IPS DF 6.9 (cell line): ENCODE data around the gene RPL28.
"Not testable (repeated sequence)": the region's sequence is repeated elsewhere in the genome, so short reads cannot be mapped to it uniquely, and the experiment has no call there.

ENCODE experiments used
- DNase-seq: peaks from one replicate; pipeline ENCODE4 v3.0.0-alpha.2; 2013; ENCODE audit warnings: low read depth, low spot score
- H3K27ac ChIP-seq: one replicate; pipeline ENCODE4 v1.5.1; 2013; ENCODE audit warnings: low read length, control low read depth
- H3K27me3 ChIP-seq: 2 replicates; pipeline ENCODE4 v1.6.1; 2013; ENCODE audit warnings: mild to moderate bottlenecking, low read length; ENCODE audit not compliant: control insufficient read depth, insufficient read depth
- H3K36me3 ChIP-seq: 2 replicates; pipeline ENCODE4 v1.6.1; 2013; ENCODE audit warnings: low read length; ENCODE audit not compliant: control insufficient read depth, insufficient read depth
- H3K4me1 ChIP-seq: 2 replicates; pipeline ENCODE4 v1.6.1; 2013; ENCODE audit warnings: low read length; ENCODE audit not compliant: control insufficient read depth, insufficient read depth
- H3K4me3 ChIP-seq: 2 replicates; pipeline ENCODE4 v1.5.1; 2013; ENCODE audit warnings: mild to moderate bottlenecking, low read length
- H3K9me3 ChIP-seq: 2 replicates; pipeline ENCODE4 v1.6.1; 2013; ENCODE audit warnings: low read length, inconsistent platforms; ENCODE audit not compliant: control insufficient read depth, insufficient read depth
- WGBS: extraction: QIAGEN DNeasy Blood & Tissue Kit; methylation state at CpG from one replicate; pipeline ENCODE4 v1.1.7; 2013; ENCODE audit warnings: mixed read lengths, missing lambda C conversion rate; ENCODE audit not compliant: insufficient read length, insufficient coverage; 5-methylcytosine and 5-hydroxymethylcytosine counted together

Gene RPL28

GRCh38 chr19:55443045-55443823 lies 57.5 kb downstream of the RPL28 start, which contains the start of gene SHISA7:
Gene SHISA7, minus strand, starts transcription at chr19:55443300. Its CDS starts 437 bp downstream, at chr19:55442863.
- Histone ChIP-seq H3K9me3 (no peaks in the 10 kb centered on the region), H3K27ac (no peak within 1 kb of the TSS), H3K27me3 (peaks cover 44% of the 10 kb centered on the region), H3K4me1 (no peaks in the 10 kb centered on the region; the same call in 1 of the 2 replicates), H3K36me3 (no peaks in the 10 kb centered on the region), H3K4me3 (peak within 1 kb of the TSS; percentile 23; the same call in 1 of the 2 replicates)
- WGBS = no CpG with 5 or more reads among the region's 43 CpGs
- no peak for DNase-seq

- WGBS = no CpG with 5 or more reads among the region's 18 CpGs
Measured at GRCh38 chr19:55443824-55444480, 58.2 kb downstream of the RPL28 start.

GRCh38 chr19:55444646-55445045 lies 58.9 kb downstream of the RPL28 start:
- Histone ChIP-seq H3K27me3 (peaks cover 46% of the 10 kb centered on the region), H3K4me3 (no peak overlapping the region), H3K27ac (no peak overlapping the region), H3K9me3 (no peaks in the 10 kb centered on the region), H3K36me3 (no peaks in the 10 kb centered on the region), H3K4me1 (no peaks in the 10 kb centered on the region; the same call in 1 of the 2 replicates)
- no CpG with 5 or more reads among the region's 11 CpGs for WGBS
- no peak for DNase-seq

More at GRCh38 chr19:55443824-55444480, 58.2 kb downstream of the RPL28 start:
- no peak overlapping the region for H3K27ac ChIP-seq
- no peak for DNase-seq
- no peak overlapping the region for H3K4me3 ChIP-seq
- H3K27me3 ChIP-seq = peaks cover 44% of the 10 kb centered on the region
- no peaks in the 10 kb centered on the region for H3K36me3 ChIP-seq
- no peaks in the 10 kb centered on the region for H3K9me3 ChIP-seq
- H3K4me1 ChIP-seq = no peaks in the 10 kb centered on the region; the same call in 1 of the 2 replicates

GRCh38 chr19:55446060-55446459 lies 60.3 kb downstream of the RPL28 start:
- Histone ChIP-seq H3K4me3 (no peak overlapping the region), H3K9me3 (no peaks in the 10 kb centered on the region), H3K36me3 (no peaks in the 10 kb centered on the region), H3K4me1 (no peaks in the 10 kb centered on the region; the same call in 1 of the 2 replicates), H3K27me3 (peaks cover 52% of the 10 kb centered on the region), H3K27ac (no peak overlapping the region)
- no CpG with 5 or more reads among the region's 8 CpGs for WGBS
- DNase-seq = no peak

GRCh38 chr19:55447421-55448174 lies 61.9 kb downstream of the RPL28 start:
- peaks cover 2% of the 10 kb centered on the region; the same call in 1 of the 2 replicates for H3K4me1 ChIP-seq
- H3K27ac ChIP-seq = no peak overlapping the region
- H3K36me3 ChIP-seq = no peaks in the 10 kb centered on the region
- DNase-seq = no peak
- no peaks in the 10 kb centered on the region for H3K9me3 ChIP-seq
- WGBS = 100% methylated on average over 2 of the region's 16 CpGs
- H3K27me3 ChIP-seq = peaks cover 50% of the 10 kb centered on the region
- no peak overlapping the region for H3K4me3 ChIP-seq

- H3K36me3 ChIP-seq, H3K4me3 ChIP-seq, DNase-seq, H3K27ac ChIP-seq, H3K9me3 ChIP-seq, H3K4me1 ChIP-seq: not testable (repeated sequence)
- H3K27me3 ChIP-seq = peaks cover 47% of the 10 kb centered on the region
- WGBS = 100% methylated on average over 1 of the region's 5 CpGs
Measured at GRCh38 chr19:55448175-55448490, 62.4 kb downstream of the RPL28 start.

GRCh38 chr19:55449469-55449868 lies 63.7 kb downstream of the RPL28 start:
- Histone ChIP-seq H3K27ac (no peak overlapping the region), H3K4me3 (no peak overlapping the region), H3K4me1 (peaks cover 3% of the 10 kb centered on the region; the same call in 1 of the 2 replicates), H3K36me3 (no peaks in the 10 kb centered on the region), H3K9me3 (no peaks in the 10 kb centered on the region), H3K27me3 (peaks cover 35% of the 10 kb centered on the region)
- no CpG with 5 or more reads among the region's 16 CpGs for WGBS
- DNase-seq = no peak

GRCh38 chr19:55451163-55451964 lies 65.6 kb downstream of the RPL28 start:
- peak overlapping the region; percentile 37; the same call in 1 of the 2 replicates for H3K4me3 ChIP-seq
- peaks cover 25% of the 10 kb centered on the region for H3K27me3 ChIP-seq
- no peaks in the 10 kb centered on the region for H3K9me3 ChIP-seq
- no peak overlapping the region for H3K27ac ChIP-seq
- no CpG with 5 or more reads among the region's 80 CpGs for WGBS
- H3K4me1 ChIP-seq = peaks cover 3% of the 10 kb centered on the region; the same call in 1 of the 2 replicates
- no peak for DNase-seq
- H3K36me3 ChIP-seq = no peaks in the 10 kb centered on the region

- WGBS = no CpG with 5 or more reads among the region's 57 CpGs
- Histone ChIP-seq H3K27me3 (peaks cover 22% of the 10 kb centered on the region), H3K36me3 (no peaks in the 10 kb centered on the region), H3K9me3 (no peaks in the 10 kb centered on the region), H3K4me3 (peak overlapping the region; percentile 38; the same call in 1 of the 2 replicates), H3K27ac (no peak overlapping the region), H3K4me1 (peaks cover 3% of the 10 kb centered on the region; the same call in 1 of the 2 replicates)
- no peak for DNase-seq
Measured at GRCh38 chr19:55451965-55452748, 66.4 kb downstream of the RPL28 start.
